ENCODE data around the gene RABGEF1. TPM values are rescaled to one million over a fixed set of nuclear protein-coding genes. Genes with fewer than 3 reads are reported as not detected.

RABGEF1 gene
- total and polyA plus RNA-seq, 2 of the 8 experiments (the other 6 are each of a cell fraction or from before 2014, with no cell fraction given), result 10.2 to 18.0 TPM

GRCh38 chr7:66732439-66732838 is 8.1 kb upstream of the RABGEF1 start (continued):
- no peak for TF ChIP-seq CTCF (IDR thresholded peaks at IDR 0.05; ENCODE audit: control extremely low read depth in 1 of 3, insufficient read depth in 1 of 3, low read depth in 1 of 3, low read length in 3 of 3)
- TF ChIP-seq TCF12 (IDR thresholded peaks at IDR 0.05; ENCODE audit: low read depth, low read length), result no peak
- TF ChIP-seq CHD2 (IDR thresholded peaks at IDR 0.05; ENCODE audit: low read length), result no peak
- TF ChIP-seq CTBP2 (IDR thresholded peaks at IDR 0.05; ENCODE audit: borderline replicate concordance, insufficient read depth, insufficient read length, low read length), result no peak
- TF ChIP-seq HDAC2 (IDR thresholded peaks at IDR 0.05; ENCODE audit: borderline replicate concordance in 1 of 2, low read depth in 2 of 2, low read length in 2 of 2), result no peak
- no peak for TF ChIP-seq BCL11A (IDR thresholded peaks at IDR 0.05; ENCODE audit: low read depth in 2 of 2, low read length in 2 of 2)
- no peak for TF ChIP-seq NRF1 (IDR thresholded peaks at IDR 0.05; ENCODE audit: low read depth, low read length)
